ENCODE data around the gene IKZF3.

GRCh38 chr17:39887078-39887477 is 23.0 kb upstream of the IKZF3 start:
- TF ChIP-seq, protein P1, sequence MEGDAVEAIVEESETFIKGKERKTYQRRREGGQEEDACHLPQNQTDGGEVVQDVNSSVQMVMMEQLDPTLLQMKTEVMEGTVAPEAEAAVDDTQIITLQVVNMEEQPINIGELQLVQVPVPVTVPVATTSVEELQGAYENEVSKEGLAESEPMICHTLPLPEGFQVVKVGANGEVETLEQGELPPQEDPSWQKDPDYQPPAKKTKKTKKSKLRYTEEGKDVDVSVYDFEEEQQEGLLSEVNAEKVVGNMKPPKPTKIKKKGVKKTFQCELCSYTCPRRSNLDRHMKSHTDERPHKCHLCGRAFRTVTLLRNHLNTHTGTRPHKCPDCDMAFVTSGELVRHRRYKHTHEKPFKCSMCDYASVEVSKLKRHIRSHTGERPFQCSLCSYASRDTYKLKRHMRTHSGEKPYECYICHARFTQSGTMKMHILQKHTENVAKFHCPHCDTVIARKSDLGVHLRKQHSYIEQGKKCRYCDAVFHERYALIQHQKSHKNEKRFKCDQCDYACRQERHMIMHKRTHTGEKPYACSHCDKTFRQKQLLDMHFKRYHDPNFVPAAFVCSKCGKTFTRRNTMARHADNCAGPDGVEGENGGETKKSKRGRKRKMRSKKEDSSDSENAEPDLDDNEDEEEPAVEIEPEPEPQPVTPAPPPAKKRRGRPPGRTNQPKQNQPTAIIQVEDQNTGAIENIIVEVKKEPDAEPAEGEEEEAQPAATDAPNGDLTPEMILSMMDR (IDR thresholded peaks at IDR 0.05), result no peak
- TF ChIP-seq, protein P2, sequence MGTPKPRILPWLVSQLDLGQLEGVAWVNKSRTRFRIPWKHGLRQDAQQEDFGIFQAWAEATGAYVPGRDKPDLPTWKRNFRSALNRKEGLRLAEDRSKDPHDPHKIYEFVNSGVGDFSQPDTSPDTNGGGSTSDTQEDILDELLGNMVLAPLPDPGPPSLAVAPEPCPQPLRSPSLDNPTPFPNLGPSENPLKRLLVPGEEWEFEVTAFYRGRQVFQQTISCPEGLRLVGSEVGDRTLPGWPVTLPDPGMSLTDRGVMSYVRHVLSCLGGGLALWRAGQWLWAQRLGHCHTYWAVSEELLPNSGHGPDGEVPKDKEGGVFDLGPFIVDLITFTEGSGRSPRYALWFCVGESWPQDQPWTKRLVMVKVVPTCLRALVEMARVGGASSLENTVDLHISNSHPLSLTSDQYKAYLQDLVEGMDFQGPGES (IDR thresholded peaks at IDR 0.05; ENCODE audit: low read depth, low read length), result no peak
- TF ChIP-seq SMC3 (IDR thresholded peaks at IDR 0.05; ENCODE audit: low read depth, low read length), result no peak
- TF ChIP-seq GABPA (IDR thresholded peaks at IDR 0.05; ENCODE audit: low read depth), result no peak
- no peak for TF ChIP-seq EP300 (IDR thresholded peaks at IDR 0.05; ENCODE audit: borderline replicate concordance in 1 of 2, low read depth in 1 of 2, low read length in 1 of 2)
- no peak for TF ChIP-seq PBX3 (IDR thresholded peaks at IDR 0.05)
- TF ChIP-seq, protein P3, sequence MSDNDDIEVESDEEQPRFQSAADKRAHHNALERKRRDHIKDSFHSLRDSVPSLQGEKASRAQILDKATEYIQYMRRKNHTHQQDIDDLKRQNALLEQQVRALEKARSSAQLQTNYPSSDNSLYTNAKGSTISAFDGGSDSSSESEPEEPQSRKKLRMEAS (IDR thresholded peaks at IDR 0.05; ENCODE audit: low read depth), result no peak
- TF ChIP-seq, protein P4, sequence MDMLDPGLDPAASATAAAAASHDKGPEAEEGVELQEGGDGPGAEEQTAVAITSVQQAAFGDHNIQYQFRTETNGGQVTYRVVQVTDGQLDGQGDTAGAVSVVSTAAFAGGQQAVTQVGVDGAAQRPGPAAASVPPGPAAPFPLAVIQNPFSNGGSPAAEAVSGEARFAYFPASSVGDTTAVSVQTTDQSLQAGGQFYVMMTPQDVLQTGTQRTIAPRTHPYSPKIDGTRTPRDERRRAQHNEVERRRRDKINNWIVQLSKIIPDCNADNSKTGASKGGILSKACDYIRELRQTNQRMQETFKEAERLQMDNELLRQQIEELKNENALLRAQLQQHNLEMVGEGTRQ (IDR thresholded peaks at IDR 0.05; ENCODE audit: borderline replicate concordance, low read depth, low read length), result no peak
- TF ChIP-seq TAF1 (IDR thresholded peaks at IDR 0.05; ENCODE audit: borderline replicate concordance, low read depth, low read length), result no peak
- no peak for TF ChIP-seq SIN3A (IDR thresholded peaks at IDR 0.05; ENCODE audit: borderline replicate concordance, low read depth, low read length)
- TF ChIP-seq YY1 (IDR thresholded peaks at IDR 0.05; ENCODE audit: low read depth), result no peak
- no peak for TF ChIP-seq RCOR1 (IDR thresholded peaks at IDR 0.05; ENCODE audit: low read length)
- no peak for TF ChIP-seq EZH2phosphoT487 (IDR thresholded peaks at IDR 0.05; ENCODE audit: borderline replicate concordance, low read depth)

All from SK-N-SH (cell line).